K562 (cell line): ENCODE measurements around the gene PREB. TPM values are rescaled to one million over a fixed set of nuclear protein-coding genes. Genes with fewer than 3 reads are reported as not detected.
A peak's percentile ranks its signal among the peaks of the same experiment; 100 is the strongest.

Source experiments
- BHLHE40 ChIP-seq: IDR thresholded peaks from 2 replicates; pipeline ENCODE4 v1.6.1; 2011; ENCODE audit warnings: low read length, improper control_type of control experiment
- E2F6 ChIP-seq, 2 experiments: IDR thresholded peaks; 2 replicates each; pipeline ENCODE4 v1.6.1; 2011; ENCODE audit warnings: borderline replicate concordance in 1 of 2, control low read depth in 1 of 2, low read depth in 1 of 2, low read length in 1 of 2, mild to moderate bottlenecking in 1 of 2, mixed read lengths in 1 of 2, moderate library complexity in 1 of 2; ENCODE audit not compliant: insufficient read depth in 1 of 2, insufficient read length in 1 of 2, poor library complexity in 1 of 2, severe bottlenecking in 1 of 2; ENCODE audit errors: extremely low read depth in 1 of 2
- HDAC1 ChIP-seq, 2 experiments: fragments of 450-650 bp; IDR thresholded peaks; 2 replicates each; pipeline ENCODE4 v1.6.1; 2016 to 2017; ENCODE audit warnings: inconsistent platforms in 1 of 2, mild to moderate bottlenecking in 1 of 2, moderate library complexity in 1 of 2
- HNRNPLL ChIP-seq: fragments of 200-400 bp; formaldehyde crosslinking; IDR thresholded peaks from 2 replicates; pipeline ENCODE4 v1.6.1; 2017; ENCODE audit warnings: low read length, low read depth, mild to moderate bottlenecking; ENCODE audit not compliant: poor library complexity, severe bottlenecking
- KDM4B ChIP-seq, 2 experiments: fragments of 450-650 bp in 1 of 2; sonication (generic) in 1 of 2; IDR thresholded peaks; 2 replicates each; pipeline ENCODE4 v1.6.1; 2016 to 2017; ENCODE audit warnings: borderline replicate concordance in 2 of 2, antibody characterized with exemption in 1 of 2, low read depth in 1 of 2, mild to moderate bottlenecking in 1 of 2
- KLF6 ChIP-seq: fragments of 250-450 bp; sonication (Bioruptor Pico); IDR thresholded peaks from 2 replicates; pipeline ENCODE4 v1.4.0; 2020; ENCODE audit warnings: mild to moderate bottlenecking, moderate library complexity, borderline replicate concordance
- MAFG ChIP-seq: fragments of 450-650 bp; conservative IDR thresholded peaks from 2 replicates; pipeline ENCODE4 v1.6.1; 2016; ENCODE audit warnings: missing genetic modification characterization, missing compliant biosample characterization
- MAFK ChIP-seq: IDR thresholded peaks from 2 replicates; pipeline ENCODE4 v1.6.1; 2011; ENCODE audit warnings: low read length, improper control_type of control experiment
- MITF ChIP-seq: IDR thresholded peaks from 2 replicates; pipeline ENCODE4 v1.6.1; 2014; ENCODE audit warnings: antibody characterized with exemption
- PHB ChIP-seq: fragments of 250-450 bp; sonication (Bioruptor Pico); IDR thresholded peaks from 2 replicates; pipeline ENCODE4 v1.5.0; 2021
- RAD21 ChIP-seq, 2 experiments: fragments of 250-450 bp in 1 of 2; fragments of 450-650 bp in 1 of 2; sonication (Bioruptor Pico) in 1 of 2; formaldehyde crosslinking in 1 of 2; IDR thresholded peaks in 1 of 2; conservative IDR thresholded peaks in 1 of 2; 2 replicates each; pipeline versions ENCODE4 v1.4.0 to v1.8.0; 2020 to 2022; ENCODE audit warnings: mild to moderate bottlenecking in 2 of 2, moderate library complexity in 1 of 2
- U2AF1 ChIP-seq: fragments of 200-400 bp; formaldehyde crosslinking; optimal IDR thresholded peaks from 2 replicates; pipeline ENCODE3; 2017; ENCODE audit warnings: mild to moderate bottlenecking, low read depth, low read length, moderate library complexity
- UBTF ChIP-seq, 2 experiments: IDR thresholded peaks; 2 replicates each; pipeline ENCODE4 v1.6.1; 2012; ENCODE audit warnings: improper control_type of control experiment in 2 of 2, low read depth in 2 of 2, low read length in 2 of 2, borderline replicate concordance in 1 of 2
- ZFX ChIP-seq: sonication (generic); formaldehyde crosslinking; IDR thresholded peaks from 2 replicates; pipeline ENCODE4 v1.8.0; 2022; ENCODE audit warnings: mild to moderate bottlenecking, missing genetic modification reagents, moderate library complexity
- ZNF695 ChIP-seq: fragments of 450-650 bp; formaldehyde crosslinking; IDR thresholded peaks from 2 replicates; pipeline ENCODE4 v1.4.0; 2020; ENCODE audit warnings: mild to moderate bottlenecking, moderate library complexity
- ZNF79 ChIP-seq: fragments of 250-450 bp; sonication (Bioruptor Pico); IDR thresholded peaks from 2 replicates; pipeline ENCODE4 v1.4.0; 2020; ENCODE audit warnings: low read depth, mild to moderate bottlenecking, moderate library complexity
- polyA plus RNA-seq, 8 experiments: library from polyadenylated mRNA; depleted of rRNA in 4 of 8; stranded (reverse) in 5 of 8; unstranded in 3 of 8; fragments of >200 nt; fragmentation: Nextera tagmentation in 2 of 8; fragmentation: Illumina TruSeq in 1 of 8; extraction: Ambion mirVana in 2 of 8; extraction: Trizol in 1 of 8; gene quantifications; 2 replicates each; pipeline versions ENCODE4 v1.2.1 to v1.2.3, GENCODE V29; 2011 to 2014; ENCODE audit warnings: inconsistent platforms in 1 of 8, missing spikeins in 1 of 8
- total RNA-seq, 7 experiments: library from RNA; depleted of rRNA in 6 of 7; stranded (reverse); fragments of >200 nt in 6 of 7; fragmentation: Illumina TruSeq in 2 of 7; extraction: Trizol in 2 of 7; gene quantifications; 2 replicates each; pipeline versions ENCODE4 v1.2.1 to v1.2.3, GENCODE V29; 2011 to 2021; ENCODE audit warnings: low replicate concordance in 1 of 7

The PREB gene
- total and polyA plus RNA-seq, 9 of the 15 experiments (the other 6 are each of a cell fraction or from before 2014, with no cell fraction given) = 35.1 to 84.2 (median 67.2) TPM

GRCh38 chr2:27085673-27086089 lies 48.8 kb downstream of the PREB start (continued):
- TF ChIP-seq KLF6 (CRISPR knock-in tag) (peak; percentile 46; the same call in 1 of the 2 replicates), ZNF695 (CRISPR knock-in tag) (no peak), MITF (no peak), BHLHE40 (peak; percentile 66), MAFK (peak; percentile 39; the same call in 1 of the 2 replicates), KDM4B (IDR thresholded peaks at IDR 0.05; ENCODE audit: borderline replicate concordance in 2 of 2, low read depth in 1 of 2) (0 out of 4 replicates have a peak, but pooled peaks of 1 of the 2 experiments have one; percentile 41), U2AF1 (peak; percentile 9), HNRNPLL (peak; percentile 78), PHB (CRISPR knock-in tag) (no peak), HDAC1 (IDR thresholded peaks at IDR 0.05) (0 out of 4 replicates have a peak, but pooled peaks of 1 of the 2 experiments have one; percentile 17), RAD21 (CRISPR knock-in tag; conservative IDR thresholded peaks at IDR 0.05 in 1 of 2, IDR thresholded peaks at IDR 0.05 in 1 of 2) (peak; percentile 56 to 77), ZFX (CRISPR knock-in tag) (peak; percentile 42), UBTF (IDR thresholded peaks at IDR 0.05; ENCODE audit: borderline replicate concordance in 1 of 2, low read depth in 2 of 2, low read length in 2 of 2) (0 out of 4 replicates have a peak, but pooled peaks of 1 of the 2 experiments have one; percentile 16), E2F6 (IDR thresholded peaks at IDR 0.05; ENCODE audit: borderline replicate concordance in 1 of 2, extremely low read depth in 1 of 2, insufficient read depth in 1 of 2, insufficient read length in 1 of 2, low read depth in 1 of 2, low read length in 1 of 2, poor library complexity in 1 of 2, severe bottlenecking in 1 of 2) (peak in 1 of 2 experiments; percentile 69), ZNF79 (CRISPR knock-in tag) (no peak), MAFG (tag) (peak; percentile 18; the same call in 1 of the 2 replicates)
